ENCODE data around the gene ITPKB.
"Not testable (repeated sequence)": the region's sequence is repeated elsewhere in the genome, so short reads cannot be mapped to it uniquely, and the experiment has no call there.

Gene ITPKB

DNA sequence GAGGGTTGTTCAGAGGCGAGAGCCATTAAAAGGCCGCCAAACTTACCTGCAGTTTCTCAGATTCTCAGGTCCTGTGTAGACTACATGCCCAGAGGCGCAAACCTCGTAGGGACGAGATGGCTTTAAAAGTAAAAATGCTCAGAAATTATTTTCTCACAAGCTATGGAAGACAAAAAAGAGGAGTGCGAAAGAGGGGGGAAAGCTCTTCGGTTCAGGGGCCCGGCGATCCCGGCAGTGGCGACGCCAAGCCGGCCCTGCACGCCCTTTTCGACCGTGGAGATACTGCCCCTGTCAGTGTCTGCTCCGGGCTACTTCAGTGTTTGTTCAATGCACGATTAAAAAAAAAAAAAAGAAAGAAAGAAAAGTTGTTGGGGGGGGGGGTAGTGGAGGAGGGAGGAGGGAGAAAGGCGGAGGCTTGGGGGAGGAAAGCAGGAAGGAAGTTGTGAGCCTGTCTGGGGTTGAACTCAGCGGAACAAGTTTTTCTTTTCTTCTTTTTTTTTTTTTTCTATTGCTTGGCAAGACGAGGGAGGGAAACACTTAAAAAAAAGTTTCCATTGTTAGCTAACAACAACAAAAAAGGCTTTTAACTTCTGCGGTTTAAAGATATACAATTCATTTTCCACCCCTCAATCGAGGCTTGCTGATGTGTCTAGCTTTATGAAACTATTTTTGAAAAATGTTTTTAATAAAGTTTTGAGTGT, at the start of gene ITPKB:
ITPKB (minus strand) TSS at position 288 of the 701 bp plus-strand sequence. CDS start 1,824 bp downstream, outside the sequence.
- peak; percentile 42 to 72 for DNase-seq

DNA sequence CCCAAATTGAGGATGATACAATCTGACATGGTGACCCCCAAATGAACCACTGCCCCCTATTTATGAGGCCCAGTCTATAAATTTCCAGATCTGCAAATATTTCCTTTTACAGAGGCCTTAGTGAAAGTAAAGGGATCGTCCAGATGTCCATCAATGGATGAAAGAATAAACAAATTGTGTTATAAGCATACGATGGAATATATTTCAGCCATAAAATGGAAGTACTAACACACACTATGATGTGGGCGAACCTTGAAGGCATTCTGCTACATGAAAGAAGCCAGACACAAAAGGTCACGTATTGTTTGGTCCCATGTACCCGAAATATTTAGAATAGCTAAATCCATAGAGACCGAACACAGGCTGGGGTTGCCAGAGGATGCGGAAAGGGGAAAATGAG, 48.6 kb upstream of the ITPKB start:
- no peak for DNase-seq

DNA sequence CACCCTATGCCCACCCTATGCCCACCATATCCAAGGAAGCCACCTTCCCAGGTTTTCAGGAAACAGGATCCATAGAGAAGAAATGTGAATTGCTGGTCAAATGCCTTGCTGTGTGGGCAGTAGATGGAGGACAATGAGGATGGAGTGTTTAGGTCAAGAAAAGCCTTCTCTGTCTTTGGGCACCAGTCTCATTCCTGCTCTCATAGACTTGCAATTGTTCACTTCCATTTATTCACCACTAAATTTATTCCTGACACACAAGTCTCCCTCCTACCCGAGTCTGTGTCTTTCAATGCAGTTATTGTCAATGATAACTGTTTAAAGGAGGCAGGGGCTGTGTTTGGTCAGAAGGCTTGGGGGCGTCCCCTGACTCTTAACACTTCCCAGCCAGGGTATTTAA, 48.0 kb upstream of the ITPKB start:
- no peak for DNase-seq

DNA sequence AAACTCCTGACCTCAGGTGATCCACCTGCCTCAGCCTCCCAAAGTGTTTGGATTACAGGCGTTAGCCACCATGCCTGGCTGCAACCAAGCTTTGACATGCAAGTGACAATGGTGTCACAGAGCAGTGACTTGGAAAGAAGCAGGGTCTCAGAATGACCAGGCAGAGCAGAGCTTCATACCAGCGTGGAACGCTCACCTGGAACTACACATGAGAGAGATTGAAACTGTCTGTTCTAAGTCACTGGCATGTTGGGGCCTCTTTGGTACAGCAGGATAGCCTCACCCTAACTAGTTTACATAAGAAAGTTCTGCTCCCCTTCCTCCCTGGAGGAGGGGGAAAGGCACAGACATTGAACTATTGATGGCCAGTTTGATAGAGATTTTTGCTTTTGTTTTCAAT, 47.5 kb upstream of the ITPKB start:
- no peak for DNase-seq

DNA sequence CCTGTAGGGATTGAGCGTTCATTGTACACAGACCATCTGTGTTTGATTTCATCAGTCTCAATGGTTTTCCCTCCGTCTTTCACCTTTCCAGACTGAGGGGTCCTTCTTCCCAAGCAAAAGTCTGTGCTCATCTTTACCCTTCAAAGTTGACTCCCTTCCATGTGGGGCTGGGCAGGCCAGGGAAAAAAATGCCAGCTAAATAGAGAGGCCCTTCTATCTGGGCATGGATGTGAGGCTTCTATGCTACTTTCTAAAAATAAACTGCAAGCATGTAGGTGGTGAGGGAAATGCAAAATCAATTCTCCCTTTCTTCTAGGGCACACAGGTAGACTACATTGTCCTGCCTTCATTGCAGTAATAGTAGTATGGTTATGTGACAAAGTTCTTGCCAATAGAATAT, 46.7 kb upstream of the ITPKB start:
- DNase-seq, result no peak

DNA sequence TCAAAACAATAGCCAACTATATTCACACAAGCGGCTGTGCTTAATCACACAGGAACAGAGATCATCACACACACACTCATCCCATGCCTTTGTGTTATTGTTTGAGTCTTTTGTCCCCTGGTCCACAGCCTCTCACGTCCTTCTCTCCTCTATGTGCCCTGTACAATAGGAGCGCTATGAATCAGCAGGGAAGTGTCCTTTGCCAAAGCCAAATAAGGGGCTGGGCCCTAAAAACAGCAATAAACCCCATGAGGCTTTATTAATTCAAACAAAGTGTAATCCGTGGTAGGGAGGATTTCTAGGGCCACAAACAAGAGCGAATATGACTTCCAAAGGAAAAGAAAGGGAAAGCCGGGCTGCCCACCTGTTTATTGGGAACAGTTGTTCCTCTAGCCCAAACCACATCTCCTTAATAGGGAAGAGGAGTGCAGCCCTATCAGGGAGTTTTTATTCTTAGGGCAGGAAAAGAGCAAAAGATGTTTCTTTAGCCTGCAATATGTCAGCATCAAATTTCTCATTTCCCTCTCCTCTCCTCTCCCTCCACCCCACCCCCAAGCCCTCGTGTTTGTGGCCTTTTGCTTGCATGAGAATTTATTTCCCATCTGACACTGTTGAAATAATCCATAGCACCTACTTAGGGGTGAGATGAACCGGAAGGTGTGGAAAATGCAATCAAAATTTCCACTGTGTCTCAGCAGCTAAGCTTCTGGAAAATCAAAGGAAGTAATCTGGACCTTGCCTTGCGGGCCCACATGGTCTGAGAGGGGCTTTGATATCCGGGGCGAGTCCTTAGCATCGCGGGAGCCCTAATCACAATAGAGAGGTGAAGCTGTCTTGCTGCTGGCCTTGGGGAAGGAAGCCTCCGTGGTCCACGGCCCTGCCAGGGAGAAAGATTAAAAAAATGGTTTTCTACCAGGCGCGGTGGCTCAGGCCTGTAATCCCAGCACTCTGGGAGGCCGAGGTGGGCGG, 45.3 kb upstream of the ITPKB start:
- DNase-seq, result no peak

DNA sequence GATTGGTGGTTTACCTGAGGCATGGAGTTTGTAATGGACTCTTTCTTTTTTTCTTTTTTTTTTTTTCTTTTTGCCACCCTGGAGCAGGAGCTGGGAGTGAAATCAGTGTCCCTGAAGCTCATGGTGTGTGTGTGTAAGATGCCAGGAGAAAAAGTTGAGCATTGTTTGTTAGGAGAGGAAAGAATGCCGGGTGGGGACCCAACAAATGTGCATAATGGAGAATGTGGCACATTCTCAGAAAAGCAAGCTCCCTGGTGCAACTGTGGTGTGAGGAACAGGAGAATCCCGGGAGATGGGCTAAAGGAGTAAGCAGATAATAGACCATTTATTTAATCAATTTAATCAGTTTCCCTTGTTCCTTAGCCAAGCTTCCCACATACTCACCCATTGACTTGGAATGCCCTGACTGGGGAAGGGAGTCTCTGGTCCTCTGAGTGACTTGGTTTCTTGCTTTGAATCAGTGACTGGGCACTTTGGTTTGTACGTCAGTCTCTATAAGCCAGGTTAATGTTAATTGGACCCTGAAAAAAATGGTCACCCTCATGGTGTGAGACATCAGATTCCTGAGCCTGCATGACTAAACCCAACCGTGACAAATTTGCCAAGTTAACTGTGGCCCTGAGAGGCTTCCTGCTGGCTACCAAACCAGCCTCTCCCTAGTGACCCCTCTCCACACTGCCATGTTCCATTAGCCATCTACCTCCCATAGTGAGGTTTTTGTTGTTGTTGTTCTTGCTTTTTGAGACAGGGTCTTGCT, 43.9 kb upstream of the ITPKB start:
- DNase-seq, result no peak

DNA sequence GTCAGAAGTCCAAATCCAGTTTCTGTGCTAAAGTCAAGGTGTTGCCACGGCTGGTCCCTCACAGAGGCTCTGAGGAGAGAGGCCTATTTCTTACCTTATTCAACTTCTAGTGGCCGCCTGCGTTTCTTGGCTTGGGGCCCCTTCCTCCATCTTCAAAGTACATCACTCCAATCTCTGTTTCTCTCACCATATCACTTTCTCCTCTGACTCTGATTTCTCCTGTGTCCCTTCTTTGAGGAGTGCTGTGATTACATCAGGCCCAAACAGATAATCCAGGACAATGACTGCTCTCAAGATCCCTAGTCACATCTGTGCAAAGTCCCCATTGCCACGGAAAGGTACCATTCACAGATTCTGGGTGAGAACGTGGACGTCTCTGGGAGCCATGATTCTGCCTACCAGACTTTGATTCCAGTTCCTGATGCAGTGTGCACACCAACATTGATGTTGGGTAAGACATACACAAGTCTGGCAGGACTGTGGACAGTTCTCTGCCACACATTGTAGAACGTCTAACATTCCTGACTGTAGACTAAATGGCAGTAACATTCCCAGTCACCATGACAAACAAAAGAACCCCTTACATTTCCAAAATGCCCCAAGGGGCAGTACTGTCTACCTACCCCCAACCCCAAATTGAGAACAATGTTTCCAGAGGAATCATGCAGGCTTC, 43.0 kb upstream of the ITPKB start:
- DNase-seq, result no peak

DNA sequence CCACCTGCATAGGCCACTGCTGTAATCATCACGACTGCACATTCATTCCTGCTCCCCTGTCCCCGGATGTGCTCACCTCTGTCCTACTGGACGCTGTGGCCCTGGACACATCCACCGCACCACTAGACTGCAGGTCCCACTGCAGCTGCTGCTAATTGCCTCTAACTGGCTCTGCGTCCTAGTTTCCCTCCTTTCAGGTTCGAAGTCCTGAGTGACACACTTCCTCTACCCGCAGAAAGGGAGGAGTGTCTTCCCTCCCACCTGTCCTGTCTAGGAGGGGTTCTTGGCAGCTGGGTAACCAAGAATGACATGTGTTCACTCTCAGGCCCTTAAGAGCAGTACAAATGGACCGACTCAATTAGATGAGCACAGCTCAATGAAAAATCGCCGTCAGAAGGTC, 40.5 kb upstream of the ITPKB start:
- DNase-seq, result no peak

DNA sequence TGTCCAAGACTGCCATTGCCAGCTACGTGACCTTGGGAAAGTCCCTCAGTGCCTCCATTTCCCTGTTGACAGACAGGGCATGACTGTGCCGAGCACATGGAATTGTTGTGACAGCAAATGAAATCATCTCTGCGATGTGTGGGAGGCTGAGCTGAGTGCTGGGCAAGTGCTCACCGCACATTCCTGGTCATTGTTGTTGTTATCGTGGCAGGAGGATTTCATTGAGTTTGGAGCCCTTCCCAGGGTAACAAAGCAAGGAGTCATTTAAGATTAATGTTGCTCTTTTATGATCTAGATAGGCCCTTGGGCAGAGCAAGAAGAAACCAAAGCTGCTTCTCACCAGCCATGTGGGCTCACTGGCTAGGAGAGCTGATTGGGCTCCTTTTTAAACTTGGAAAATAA, 39.6 kb upstream of the ITPKB start:
- no peak for DNase-seq

DNA sequence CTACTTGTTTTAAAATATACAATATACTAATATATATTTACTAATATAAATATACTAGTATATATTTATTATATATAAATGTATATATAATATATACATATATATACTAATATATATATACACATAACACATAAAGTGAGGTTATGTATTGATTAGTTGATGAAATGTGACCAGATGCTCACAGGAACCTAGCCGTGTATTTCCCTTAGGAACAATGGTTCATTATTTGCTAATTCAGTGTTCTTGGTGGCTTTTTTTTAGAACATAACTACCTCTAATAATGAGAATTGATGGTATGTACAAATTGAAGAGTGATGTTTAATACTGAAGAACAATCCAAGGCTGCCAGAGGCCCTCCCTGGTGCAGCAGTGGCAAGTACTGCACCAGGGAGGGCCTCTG, 37.9 kb upstream of the ITPKB start:
- no peak for DNase-seq

DNA sequence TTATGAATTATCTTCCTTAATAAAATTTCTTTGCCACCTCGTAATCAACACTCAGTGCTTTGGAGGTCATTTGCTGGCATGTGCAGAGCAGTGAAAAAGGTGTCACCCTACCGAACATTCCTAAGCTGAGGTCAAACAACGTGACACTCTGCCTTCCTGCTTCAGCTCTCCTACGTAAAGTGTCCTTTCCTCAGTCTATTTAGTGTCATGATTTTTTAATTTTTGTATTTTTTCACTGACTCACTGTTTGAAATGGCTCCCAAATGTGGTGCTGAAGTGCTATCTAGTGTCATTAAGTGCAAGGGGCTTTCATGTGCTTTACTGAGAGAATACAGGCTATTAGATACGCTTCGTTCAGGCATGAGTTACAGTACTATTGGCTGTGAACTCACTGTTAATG, 37.0 kb upstream of the ITPKB start:
- DNase-seq, result no peak

DNA sequence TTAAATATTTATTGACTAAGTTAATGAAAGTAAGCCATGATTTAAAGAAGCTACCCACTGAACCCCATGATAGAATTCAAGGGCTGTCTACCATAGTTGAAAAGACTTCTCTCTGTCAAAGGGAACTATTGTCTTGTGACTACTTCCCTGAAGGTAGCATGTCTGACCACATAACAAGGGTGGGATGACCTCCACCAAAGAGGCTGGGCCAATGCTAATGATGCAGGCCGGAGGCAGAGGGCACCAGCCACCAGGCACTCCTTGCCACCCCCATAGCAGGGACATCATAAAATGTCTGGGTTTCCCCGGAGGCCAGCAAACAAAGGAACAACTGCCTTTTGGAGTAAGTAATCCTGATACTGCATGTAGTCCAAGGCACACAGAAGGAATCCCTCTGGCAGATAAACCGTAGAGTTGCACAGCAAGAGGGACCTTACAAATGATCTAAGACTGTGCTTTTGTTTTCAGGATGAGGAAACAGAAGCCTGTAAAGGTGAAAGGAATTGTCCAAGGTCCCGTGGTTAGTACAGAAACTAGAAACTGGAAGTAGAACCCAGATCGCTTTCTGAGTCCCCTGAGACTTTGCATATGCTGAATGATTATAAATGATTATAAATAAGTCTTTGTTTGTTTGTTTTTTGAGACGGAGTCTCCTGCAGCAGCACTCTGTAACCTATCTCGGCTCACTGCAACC, 33.5 kb upstream of the ITPKB start:
- DNase-seq, result no peak

DNA sequence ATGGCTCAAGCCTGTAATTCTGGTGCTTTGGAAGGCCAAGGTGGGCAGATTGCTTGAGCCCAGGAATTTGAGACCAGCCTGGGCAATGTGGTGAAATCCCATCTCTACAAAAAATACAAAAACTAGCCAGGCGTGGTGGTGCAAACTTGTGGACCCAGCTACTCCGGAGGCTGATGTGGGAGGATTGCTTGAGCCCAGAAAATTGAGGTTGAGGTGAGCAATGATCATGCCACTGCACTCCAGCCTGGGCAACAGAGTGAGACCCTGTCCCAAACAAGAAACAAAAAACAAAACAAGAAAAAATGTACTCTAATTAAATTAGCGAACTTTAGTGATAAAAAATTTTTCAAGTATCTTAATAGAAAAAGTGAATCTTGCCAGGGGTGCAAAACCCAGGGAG, 28.1 kb upstream of the ITPKB start:
- not testable (repeated sequence) for DNase-seq

DNA sequence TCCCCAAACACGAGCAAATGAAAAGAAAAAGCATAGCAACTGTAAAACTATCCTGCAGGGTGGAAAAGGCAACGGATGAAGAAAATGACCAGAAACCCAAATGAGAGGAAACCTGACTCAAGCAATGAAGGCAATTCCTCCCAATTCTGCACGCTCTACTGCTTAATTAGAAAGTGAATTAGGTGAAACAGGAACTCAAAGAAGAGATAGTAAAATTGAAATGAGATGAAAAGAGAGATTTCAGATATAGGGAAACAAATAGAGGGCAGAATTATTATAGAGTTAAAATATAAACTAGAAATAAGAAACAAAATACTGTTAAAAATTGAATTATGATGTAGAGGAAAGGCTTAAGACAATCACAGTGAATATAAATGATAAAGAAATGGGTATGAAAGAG, 27.5 kb upstream of the ITPKB start:
- no peak for DNase-seq

DNA sequence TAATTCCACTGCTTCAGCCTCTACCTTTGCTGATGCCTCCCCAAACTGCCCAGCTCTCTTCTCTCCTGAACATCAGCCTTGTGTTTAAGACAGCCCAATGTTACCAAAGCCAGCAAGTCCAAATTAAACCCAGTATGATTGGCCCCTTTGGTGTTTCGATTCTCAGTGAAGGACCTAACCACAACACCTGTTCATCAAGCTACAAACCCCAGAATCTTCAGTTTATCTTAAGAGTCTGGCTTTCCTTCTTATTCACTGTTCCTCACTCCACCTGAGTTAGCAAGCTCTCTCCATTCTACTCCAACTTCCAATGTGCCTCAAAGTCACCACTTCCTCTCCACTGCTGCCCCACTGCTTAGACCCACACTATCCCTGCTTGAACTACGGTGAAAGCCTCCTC, 25.5 kb upstream of the ITPKB start:
- DNase-seq, result no peak

DNA sequence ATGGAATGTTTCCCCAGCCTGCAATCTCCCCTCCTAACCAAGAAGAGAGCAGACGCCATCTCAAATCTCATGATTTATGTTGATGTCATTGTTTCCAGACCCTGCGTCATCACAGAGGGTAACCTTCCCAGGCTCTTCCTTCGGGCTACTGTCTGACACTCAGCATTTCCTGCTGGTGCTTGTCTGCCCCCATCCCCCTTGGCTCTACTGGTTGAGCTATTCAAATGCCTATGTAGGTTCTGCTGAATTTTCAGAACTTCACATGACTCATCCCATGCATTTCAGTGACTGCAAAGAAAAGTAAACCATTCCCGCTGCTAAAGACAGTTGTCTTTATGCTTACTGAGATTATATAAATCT, 24.8 kb upstream of the ITPKB start:
- DNase-seq, result peak; percentile 17 to 60

DNA sequence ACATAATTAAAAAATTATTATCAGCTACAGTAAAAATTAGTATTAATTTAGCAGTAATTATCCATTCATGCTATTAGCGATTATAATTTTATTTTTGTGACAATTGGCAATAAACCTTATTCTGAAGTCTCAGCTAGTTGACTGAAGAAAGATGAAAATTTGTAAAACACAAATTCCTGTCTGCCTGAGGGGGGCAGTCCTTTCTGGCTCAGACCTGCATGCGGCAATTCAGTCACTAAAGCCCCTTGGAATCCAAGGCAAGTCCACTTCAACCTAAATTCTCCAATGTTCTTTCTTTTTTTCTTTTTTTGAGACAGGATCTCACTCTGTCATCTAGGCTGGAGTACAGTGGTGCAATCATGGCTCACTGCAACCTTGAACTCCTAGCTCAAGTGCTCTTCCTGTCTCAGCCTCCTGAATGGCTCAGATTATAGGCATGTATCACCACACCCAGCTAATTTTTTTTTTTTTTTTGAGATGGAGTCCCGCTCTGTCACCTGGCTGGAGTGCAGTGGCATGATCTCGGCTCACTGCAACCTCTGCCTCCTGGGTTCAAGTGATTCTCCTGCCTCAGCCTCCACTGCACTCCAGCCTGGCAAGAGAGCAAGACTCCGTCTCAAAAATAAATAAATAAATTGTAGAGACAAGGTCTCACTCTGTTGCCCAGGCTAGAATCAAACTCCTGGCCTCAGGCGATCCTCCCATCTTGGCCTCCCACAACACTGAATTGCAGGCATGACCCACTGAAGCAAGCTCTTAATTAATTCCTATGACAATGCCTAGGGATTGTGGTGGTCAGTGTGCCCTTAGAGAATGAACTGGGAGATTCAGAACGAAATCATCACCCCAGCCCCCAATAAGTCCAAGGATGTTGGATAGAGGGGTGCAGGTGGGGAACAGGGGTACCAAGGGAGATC, 24.2 kb upstream of the ITPKB start:
- no peak for DNase-seq

DNA sequence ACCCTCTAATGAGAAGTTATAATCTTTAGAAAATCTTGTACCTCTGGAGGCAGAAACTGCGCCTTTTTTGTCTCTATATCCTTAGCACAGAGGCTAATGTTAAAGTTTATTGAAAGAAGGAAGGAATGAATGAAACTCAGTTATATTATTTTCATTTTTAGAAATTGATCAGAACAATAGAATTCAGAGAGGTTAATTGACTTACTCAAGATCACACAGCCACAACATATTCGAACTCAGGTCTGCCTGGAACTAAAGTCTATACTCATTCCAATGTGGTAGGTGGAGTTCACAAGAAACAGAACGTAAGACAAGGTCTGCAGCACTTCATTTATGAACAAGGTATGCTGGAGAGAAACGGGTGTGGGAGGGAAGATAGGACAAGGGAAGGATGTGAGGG, 23.0 kb upstream of the ITPKB start:
- DNase-seq, result no peak

DNA sequence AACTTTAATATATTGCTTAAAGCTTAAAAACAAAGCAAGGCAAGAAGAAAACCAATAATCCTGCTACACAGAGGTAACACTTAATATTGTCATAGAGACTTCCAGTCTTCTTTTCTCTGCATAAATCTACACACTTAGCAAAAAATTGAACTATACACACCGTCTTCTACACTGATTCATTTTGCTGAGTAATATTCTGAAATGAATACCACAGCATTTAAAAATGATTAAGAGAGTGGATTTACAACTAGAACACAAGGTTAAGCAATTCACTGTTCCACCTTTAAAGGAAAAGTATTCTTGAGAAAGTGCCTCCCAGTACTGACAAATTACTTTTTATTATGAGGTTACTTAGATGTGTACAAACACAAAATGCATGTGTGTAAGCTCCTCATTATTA, 22.2 kb upstream of the ITPKB start:
- no peak for DNase-seq

All from stimulated activated CD4-positive, alpha-beta T cell treated with anti-CD3 and anti-CD28 coated beads, Interleukin-4, amount 100 ng/mL, for 4 hours (primary cell).